PFSK-1 (cell line): Measurements from ENCODE around the gene ASIC4.

Source experiments
- FOXP2 ChIP-seq: optimal IDR thresholded peaks from 2 replicates; pipeline ENCODE3; 2011; ENCODE audit warnings: borderline replicate concordance, control low read depth, inconsistent platforms; ENCODE audit not compliant: insufficient read depth; ENCODE audit errors: extremely low read length, extremely low read depth
- POLR2AphosphoS5 ChIP-seq: IDR thresholded peaks from 2 replicates; pipeline ENCODE4 v1.6.1; 2012; ENCODE audit warnings: low read depth, mild to moderate bottlenecking, control low read depth, low read length, moderate library complexity
- REST ChIP-seq, 2 experiments: IDR thresholded peaks; 2 replicates each; pipeline versions ENCODE4 v1.6.1 to v1.8.0; 2011 to 2012; ENCODE audit warnings: low read depth in 2 of 2, low read length in 2 of 2, control low read depth in 1 of 2, inconsistent platforms in 1 of 2, mild to moderate bottlenecking in 1 of 2, moderate library complexity in 1 of 2; ENCODE audit not compliant: insufficient read depth in 1 of 2
- SIN3A ChIP-seq: IDR thresholded peaks from 2 replicates; pipeline ENCODE4 v1.6.1; 2012; ENCODE audit warnings: mild to moderate bottlenecking, low read length, moderate library complexity, borderline replicate concordance; ENCODE audit not compliant: insufficient read depth
- TAF1 ChIP-seq: IDR thresholded peaks from 2 replicates; pipeline ENCODE4 v1.6.1; 2012; ENCODE audit warnings: low read length, control low read depth, borderline replicate concordance; ENCODE audit not compliant: insufficient read depth

ASIC4 gene

GRCh38 chr2:219477179-219477578 lies 37.1 kb upstream of the ASIC4 start:
- TF ChIP-seq SIN3A (no peak), TAF1 (no peak), POLR2AphosphoS5 (no peak), FOXP2 (no peak), REST (IDR thresholded peaks at IDR 0.05; ENCODE audit: insufficient read depth in 1 of 2, low read depth in 2 of 2, low read length in 2 of 2) (no peak)

GRCh38 chr2:219477815-219478214 lies 36.5 kb upstream of the ASIC4 start:
- TF ChIP-seq REST (IDR thresholded peaks at IDR 0.05; ENCODE audit: insufficient read depth in 1 of 2, low read depth in 2 of 2, low read length in 2 of 2): no peak
- TF ChIP-seq POLR2AphosphoS5: no peak
- no peak for TF ChIP-seq TAF1
- TF ChIP-seq FOXP2: no peak
- TF ChIP-seq SIN3A: no peak

GRCh38 chr2:219478916-219479315 lies 35.4 kb upstream of the ASIC4 start:
- TF ChIP-seq SIN3A (no peak), FOXP2 (no peak), POLR2AphosphoS5 (no peak), REST (IDR thresholded peaks at IDR 0.05; ENCODE audit: insufficient read depth in 1 of 2, low read depth in 2 of 2, low read length in 2 of 2) (no peak), TAF1 (no peak)

- no peak for TF ChIP-seq REST (IDR thresholded peaks at IDR 0.05; ENCODE audit: insufficient read depth in 1 of 2, low read depth in 2 of 2, low read length in 2 of 2)
These were observed 34.3 kb upstream of the ASIC4 start for GRCh38 chr2:219480004-219480403.

GRCh38 chr2:219482674-219483405 lies 31.4 kb upstream of the ASIC4 start:
- TF ChIP-seq FOXP2: no peak
- no peak for TF ChIP-seq POLR2AphosphoS5
- no peak for TF ChIP-seq TAF1
- TF ChIP-seq REST (IDR thresholded peaks at IDR 0.05; ENCODE audit: insufficient read depth in 1 of 2, low read depth in 2 of 2, low read length in 2 of 2): no peak
- TF ChIP-seq SIN3A: no peak
